Suprapubic skin (tissue), 4 donors: ENCODE data around the gene FYN. TPM values are rescaled to one million over a fixed set of nuclear protein-coding genes. Genes with fewer than 3 reads are reported as not detected.

Source experiments
- DNase-seq, 2 donors: peaks; one replicate each; pipeline ENCODE4 v3.0.0-alpha.2; 2019; ENCODE audit warnings: low spot score in 2 of 2
- H3K27ac ChIP-seq: fragments of 200-600 bp; sonication (generic); one replicate; pipeline ENCODE4 v1.5.1; 2019
- H3K27me3 ChIP-seq: fragments of 200-600 bp; sonication (generic); one replicate; pipeline ENCODE4 v1.5.1; 2019
- H3K36me3 ChIP-seq: fragments of 200-600 bp; sonication (generic); one replicate; pipeline ENCODE4 v1.5.1; 2019
- H3K4me1 ChIP-seq: fragments of 200-600 bp; sonication (generic); one replicate; pipeline ENCODE4 v1.5.1; 2019
- H3K4me3 ChIP-seq: fragments of 200-600 bp; sonication (generic); one replicate; pipeline ENCODE4 v1.5.1; 2019; ENCODE audit warnings: mild to moderate bottlenecking
- H3K9me3 ChIP-seq: fragments of 200-600 bp; sonication (generic); one replicate; pipeline ENCODE4 v1.5.1; 2019
- CTCF ChIP-seq, 2 donors: fragments of 200-600 bp in 1 of 2; fragments of 450-650 bp in 1 of 2; sonication (generic) in 1 of 2; IDR thresholded peaks; one replicate each; pipeline ENCODE4 v1.5.1; 2016 to 2019; ENCODE audit warnings: antibody characterized with exemption in 2 of 2, mild to moderate bottlenecking in 1 of 2, moderate library complexity in 1 of 2
- EP300 ChIP-seq: sonication (generic); formaldehyde crosslinking; IDR thresholded peaks from one replicate; pipeline ENCODE4 v1.6.1; 2017; ENCODE audit warnings: antibody characterized with exemption
- POLR2A ChIP-seq, 2 donors: fragments of 450-650 bp; IDR thresholded peaks; one replicate each; pipeline ENCODE4 v1.6.1; 2017; ENCODE audit warnings: antibody characterized with exemption in 2 of 2, mild to moderate bottlenecking in 2 of 2, moderate library complexity in 2 of 2
- POLR2AphosphoS5 ChIP-seq, 3 donors: sonication (generic); formaldehyde crosslinking; IDR thresholded peaks; one replicate each; pipeline ENCODE4 v1.6.1; 2017; ENCODE audit warnings: antibody characterized with exemption in 3 of 3
- WGBS: methylation state at CpG from one replicate; pipeline ENCODE4 v1.1.5; 2018; 5-methylcytosine and 5-hydroxymethylcytosine counted together
- total RNA-seq, 4 donors: library from RNA; depleted of rRNA; stranded (reverse); fragments of >200 nt; gene quantifications; one replicate each; pipeline ENCODE4 v1.1.0, GENCODE V29; 2016

The FYN gene
- total RNA-seq, 4 donors from 2014 or later = 36.6 to 89.6 (median 67.3) TPM

GRCh38 chr6:111745186-111745585 lies 128.1 kb downstream of the FYN start:
- peaks cover 26% of the 10 kb centered on the region for H3K4me1 ChIP-seq
- no peaks in the 10 kb centered on the region for H3K27me3 ChIP-seq
- no peaks in the 10 kb centered on the region for H3K36me3 ChIP-seq
- H3K27ac ChIP-seq = no peak overlapping the region
- 94% methylated on average over 4 of the region's 4 CpGs for WGBS
- DNase-seq = no peak
- H3K4me3 ChIP-seq = no peak overlapping the region
- no peak for TF ChIP-seq POLR2A (IDR thresholded peaks at IDR 0.05)
- TF ChIP-seq EP300 = no peak
- TF ChIP-seq CTCF (IDR thresholded peaks at IDR 0.05) = no peak
- no peaks in the 10 kb centered on the region for H3K9me3 ChIP-seq

- no peaks in the 10 kb centered on the region for H3K9me3 ChIP-seq
- 53% methylated on average over 8 of the region's 8 CpGs for WGBS
- TF ChIP-seq POLR2A (IDR thresholded peaks at IDR 0.05) = no peak
- TF ChIP-seq EP300 = no peak
- no peak for TF ChIP-seq POLR2AphosphoS5 (IDR thresholded peaks at IDR 0.05)
- no peak for TF ChIP-seq CTCF (IDR thresholded peaks at IDR 0.05)
- H3K27me3 ChIP-seq = no peaks in the 10 kb centered on the region
- no peak overlapping the region for H3K27ac ChIP-seq
- H3K4me1 ChIP-seq = peaks cover 26% of the 10 kb centered on the region
- no peaks in the 10 kb centered on the region for H3K36me3 ChIP-seq
- DNase-seq = no peak
- H3K4me3 ChIP-seq = no peak overlapping the region
Observed at GRCh38 chr6:111743862-111744692, 129.2 kb downstream of the FYN start.

- TF ChIP-seq POLR2A (IDR thresholded peaks at IDR 0.05) (no peak), EP300 (no peak), POLR2AphosphoS5 (IDR thresholded peaks at IDR 0.05) (no peak), CTCF (IDR thresholded peaks at IDR 0.05) (no peak)
- Histone ChIP-seq H3K4me1 (peaks cover 26% of the 10 kb centered on the region), H3K36me3 (no peaks in the 10 kb centered on the region), H3K9me3 (no peaks in the 10 kb centered on the region), H3K27me3 (no peaks in the 10 kb centered on the region), H3K4me3 (no peak overlapping the region), H3K27ac (no peak overlapping the region)
- 53% methylated on average over 5 of the region's 5 CpGs for WGBS
- DNase-seq = no peak
Observed at GRCh38 chr6:111743360-111743759, 129.9 kb downstream of the FYN start.

- H3K4me1 ChIP-seq = peaks cover 32% of the 10 kb centered on the region
- TF ChIP-seq POLR2AphosphoS5 (IDR thresholded peaks at IDR 0.05) = no peak
- TF ChIP-seq EP300 = no peak
- no peak for TF ChIP-seq POLR2A (IDR thresholded peaks at IDR 0.05)
- no peak for TF ChIP-seq CTCF (IDR thresholded peaks at IDR 0.05)
- WGBS = 89% methylated on average over 5 of the region's 5 CpGs
Observed at GRCh38 chr6:111741177-111741952, 131.9 kb downstream of the FYN start.

GRCh38 chr6:111740506-111740905 lies 132.7 kb downstream of the FYN start:
- WGBS = 97% methylated on average over 1 of the region's 1 CpG
- Histone ChIP-seq H3K36me3 (no peaks in the 10 kb centered on the region), H3K4me3 (no peak overlapping the region), H3K27me3 (no peaks in the 10 kb centered on the region), H3K27ac (no peak overlapping the region), H3K9me3 (no peaks in the 10 kb centered on the region), H3K4me1 (peaks cover 31% of the 10 kb centered on the region)
- DNase-seq = no peak
- TF ChIP-seq CTCF (IDR thresholded peaks at IDR 0.05) (no peak), EP300 (no peak), POLR2A (IDR thresholded peaks at IDR 0.05) (no peak), POLR2AphosphoS5 (IDR thresholded peaks at IDR 0.05) (no peak)

More at GRCh38 chr6:111741177-111741952, 131.9 kb downstream of the FYN start:
- H3K27me3 ChIP-seq = no peaks in the 10 kb centered on the region
- H3K9me3 ChIP-seq = no peaks in the 10 kb centered on the region
- DNase-seq = no peak
- H3K27ac ChIP-seq = no peak overlapping the region
- no peaks in the 10 kb centered on the region for H3K36me3 ChIP-seq
- H3K4me3 ChIP-seq = no peak overlapping the region
